ENCODE measurements around the gene ADGRG2. TPM values are rescaled to one million over a fixed set of nuclear protein-coding genes. Genes with fewer than 3 reads are reported as not detected.

ADGRG2 gene
- total RNA-seq, 2 donors from 2014 or later: 5.9 to 9.4 TPM

DNA sequence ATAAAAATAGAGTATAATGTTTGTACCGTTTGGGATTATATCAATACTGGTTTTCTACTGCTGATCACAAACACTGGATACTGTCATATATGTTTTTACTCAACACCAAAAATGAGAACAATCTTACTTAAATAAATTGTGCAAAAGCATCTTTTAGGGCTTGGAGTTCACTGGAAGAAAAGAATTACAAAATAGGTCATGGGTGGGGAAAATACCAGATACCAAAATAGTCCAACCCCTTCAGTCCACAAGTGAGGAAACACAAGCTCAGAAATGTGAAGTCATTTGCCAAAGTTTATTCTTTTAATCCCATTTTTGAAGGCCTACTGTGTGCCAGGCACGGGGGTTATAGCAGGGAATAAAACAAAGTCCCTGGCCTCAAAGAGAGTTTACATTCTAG, 64.4 kb downstream of the ADGRG2 start:
- Histone ChIP-seq H3K27me3 (ENCODE audit: control insufficient read depth, insufficient read depth, low read length, poor library complexity, severe bottlenecking) (no peaks in the 10 kb centered on the region), H3K4me3 (ENCODE audit: low read length) (no peak overlapping the region), H3K9ac (ENCODE audit: extremely low read depth, low read length, poor library complexity, severe bottlenecking) (no peak overlapping the region), H3K9me3 (ENCODE audit: control insufficient read depth, low read length) (no peaks in the 10 kb centered on the region), H3K36me3 (ENCODE audit: control insufficient read depth, insufficient read depth, low read length) (no peaks in the 10 kb centered on the region), H3K27ac (ENCODE audit: low read depth, low read length) (no peak overlapping the region), H3K4me1 (ENCODE audit: control insufficient read depth, insufficient read depth, low read length) (no peaks in the 10 kb centered on the region)
- no peak for DNase-seq
- Mint-ChIP-seq H3K4me1 (no peaks in the 10 kb centered on the region), H3K27me3 (ENCODE audit: insufficient read depth) (no peaks in the 10 kb centered on the region), H3K36me3 (ENCODE audit: low read depth) (peaks cover 2% of the 10 kb centered on the region), H3K27ac (no peak overlapping the region), H3K9me3 (peaks cover 51% of the 10 kb centered on the region), H3K4me3 (no peak overlapping the region)
- WGBS, 2 experiments (ENCODE audit: insufficient coverage in 1 of 2, insufficient read length in 1 of 2): 95 to 100% methylated on average over 1 of the region's 2 CpGs
- no peak for TF ChIP-seq CTCF (conservative IDR thresholded peaks at IDR 0.05)

DNA sequence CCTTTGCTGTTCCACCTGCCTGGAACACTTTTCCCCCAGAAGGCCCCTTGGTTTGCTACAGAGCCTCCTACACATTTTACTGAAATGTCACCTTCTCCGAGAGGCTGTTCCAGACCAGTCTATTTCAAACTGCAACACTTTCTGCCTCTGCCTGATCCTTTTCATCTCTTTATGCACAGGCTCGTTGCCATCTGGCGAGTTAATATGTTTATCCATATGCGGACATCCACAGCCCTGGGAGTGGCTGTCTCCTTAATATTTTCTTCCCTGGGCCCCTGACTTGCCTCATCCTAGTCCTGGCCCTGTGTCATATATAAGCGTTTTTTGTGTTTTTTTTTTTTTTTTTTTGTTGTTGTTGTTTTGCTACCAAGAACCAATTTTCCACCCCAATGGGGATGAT, 73.2 kb downstream of the ADGRG2 start:
- Histone ChIP-seq H3K27ac (ENCODE audit: low read depth, low read length) (no peak overlapping the region), H3K4me3 (ENCODE audit: low read length) (no peak overlapping the region), H3K36me3 (ENCODE audit: control insufficient read depth, insufficient read depth, low read length) (no peaks in the 10 kb centered on the region), H3K9ac (ENCODE audit: extremely low read depth, low read length, poor library complexity, severe bottlenecking) (no peak overlapping the region), H3K4me1 (ENCODE audit: control insufficient read depth, insufficient read depth, low read length) (no peaks in the 10 kb centered on the region), H3K9me3 (ENCODE audit: control insufficient read depth, low read length) (no peaks in the 10 kb centered on the region), H3K27me3 (ENCODE audit: control insufficient read depth, insufficient read depth, low read length, poor library complexity, severe bottlenecking) (no peaks in the 10 kb centered on the region)
- peaks cover 60% of the 10 kb centered on the region for H3K9me3 Mint-ChIP-seq
- H3K36me3 Mint-ChIP-seq (ENCODE audit: low read depth): no peaks in the 10 kb centered on the region
- no peaks in the 10 kb centered on the region for H3K27me3 Mint-ChIP-seq (ENCODE audit: insufficient read depth)
- no peak overlapping the region for H3K27ac Mint-ChIP-seq
- no peak for DNase-seq
- no peak overlapping the region for H3K4me3 Mint-ChIP-seq
- WGBS, 2 experiments (ENCODE audit: insufficient coverage in 1 of 2, insufficient read length in 1 of 2): 93 to 100% methylated on average over 3 to 4 of the region's 5 CpGs
- TF ChIP-seq CTCF (conservative IDR thresholded peaks at IDR 0.05): no peak
- peaks cover 5% of the 10 kb centered on the region for H3K4me1 Mint-ChIP-seq

GRCh38 chrX:19046343-19047215, 75.7 kb downstream of the ADGRG2 start:
- no peaks in the 10 kb centered on the region for H3K4me1 ChIP-seq (ENCODE audit: control insufficient read depth, insufficient read depth, low read length)
- H3K9me3 Mint-ChIP-seq: peaks cover 65% of the 10 kb centered on the region
- no peak overlapping the region for H3K27ac ChIP-seq (ENCODE audit: low read depth, low read length)
- H3K4me3 Mint-ChIP-seq: no peak overlapping the region
- H3K36me3 Mint-ChIP-seq (ENCODE audit: low read depth): no peaks in the 10 kb centered on the region
- no peak overlapping the region for H3K27ac Mint-ChIP-seq
- H3K27me3 Mint-ChIP-seq (ENCODE audit: insufficient read depth): no peaks in the 10 kb centered on the region
- no peak for TF ChIP-seq CTCF (conservative IDR thresholded peaks at IDR 0.05)
- no peaks in the 10 kb centered on the region for H3K36me3 ChIP-seq (ENCODE audit: control insufficient read depth, insufficient read depth, low read length)
- H3K4me3 ChIP-seq (ENCODE audit: low read length): no peak overlapping the region
- H3K9ac ChIP-seq (ENCODE audit: extremely low read depth, low read length, poor library complexity, severe bottlenecking): no peak overlapping the region
- no peaks in the 10 kb centered on the region for H3K27me3 ChIP-seq (ENCODE audit: control insufficient read depth, insufficient read depth, low read length, poor library complexity, severe bottlenecking)
- 92% methylated on average over 8 of the region's 8 CpGs; no CpG with 5 or more reads in 1 of the 2 experiments for WGBS, 2 experiments (ENCODE audit: insufficient coverage in 1 of 2, insufficient read length in 1 of 2)
- H3K4me1 Mint-ChIP-seq: peaks cover 5% of the 10 kb centered on the region
- DNase-seq: no peak
- no peaks in the 10 kb centered on the region for H3K9me3 ChIP-seq (ENCODE audit: control insufficient read depth, low read length)

All from endodermal cell (in vitro differentiated cells).